Parathyroid adenoma (tissue), 2 donors: Measurements from ENCODE around the gene SPOCK3.
A peak's percentile ranks its signal among the peaks of the same experiment; 100 is the strongest.

Experiments used
- H2AFZ ChIP-seq: fragments of 300-600 bp; sonication (generic); one replicate; pipeline ENCODE4 v1.7.0; 2017; ENCODE audit warnings: antibody characterized with exemption, mild to moderate bottlenecking
- H3K27ac ChIP-seq: fragments of 300-600 bp; sonication (generic); one replicate; pipeline ENCODE4 v1.7.0; 2017
- H3K27me3 ChIP-seq: fragments of 300-600 bp; sonication (generic); one replicate; pipeline ENCODE4 v1.7.0; 2017; ENCODE audit warnings: low read length; ENCODE audit not compliant: control insufficient read depth, insufficient read depth
- H3K36me3 ChIP-seq: fragments of 300-600 bp; sonication (generic); one replicate; pipeline ENCODE4 v1.7.0; 2017; ENCODE audit warnings: low read length; ENCODE audit not compliant: control insufficient read depth, insufficient read depth
- H3K4me1 ChIP-seq: fragments of 300-600 bp; sonication (generic); one replicate; pipeline ENCODE4 v1.7.0; 2017; ENCODE audit warnings: control low read depth
- H3K4me2 ChIP-seq: fragments of 300-600 bp; sonication (generic); one replicate; pipeline ENCODE4 v1.7.0; 2017; ENCODE audit warnings: low read length
- H3K4me3 ChIP-seq: fragments of 300-600 bp; sonication (generic); one replicate; pipeline ENCODE4 v1.7.0; 2017; ENCODE audit warnings: low read depth, low read length
- H3K79me2 ChIP-seq: fragments of 300-600 bp; sonication (generic); one replicate; pipeline ENCODE4 v1.7.0; 2017; ENCODE audit warnings: control low read depth
- H3K9ac ChIP-seq: fragments of 300-600 bp; sonication (generic); one replicate; pipeline ENCODE4 v1.7.0; 2017; ENCODE audit warnings: mild to moderate bottlenecking
- H3K9me3 ChIP-seq: fragments of 300-600 bp; sonication (generic); one replicate; pipeline ENCODE4 v1.7.0; 2017; ENCODE audit warnings: low read length; ENCODE audit not compliant: control insufficient read depth
- CTCF ChIP-seq: fragments of 300-600 bp; sonication (generic); IDR thresholded peaks from one replicate; pipeline ENCODE4 v1.7.0; 2017; ENCODE audit warnings: antibody characterized with exemption, mild to moderate bottlenecking
- donor health status: primary hyperparathyroidism.

Gene SPOCK3

GRCh38 chr4:167232805-167233684 is 1.2 kb downstream of the SPOCK3 start:
- no peaks in the 10 kb centered on the region for H3K9me3 ChIP-seq
- no peaks in the 10 kb centered on the region for H3K27me3 ChIP-seq
- no peak overlapping the region for H3K4me3 ChIP-seq
- no peaks in the 10 kb centered on the region for H3K36me3 ChIP-seq
- H3K9ac ChIP-seq, result no peak overlapping the region
- peak overlapping the region; percentile 78 for H3K4me2 ChIP-seq
- H2AFZ ChIP-seq, result peak overlapping the region; percentile 68
- H3K4me1 ChIP-seq, result peaks cover 2% of the 10 kb centered on the region
- peak overlapping the region; percentile 76 for H3K27ac ChIP-seq
- no peaks in the 10 kb centered on the region for H3K79me2 ChIP-seq
- no peak for TF ChIP-seq CTCF

- no peaks in the 10 kb centered on the region for H3K9me3 ChIP-seq
- H2AFZ ChIP-seq, result peak overlapping the region; percentile 9
- H3K9ac ChIP-seq, result no peak overlapping the region
- no peak overlapping the region for H3K27ac ChIP-seq
- H3K4me3 ChIP-seq, result no peak overlapping the region
- no peaks in the 10 kb centered on the region for H3K27me3 ChIP-seq
- no peaks in the 10 kb centered on the region for H3K79me2 ChIP-seq
- peaks cover 2% of the 10 kb centered on the region for H3K4me1 ChIP-seq
- H3K36me3 ChIP-seq, result no peaks in the 10 kb centered on the region
- TF ChIP-seq CTCF, result no peak
- H3K4me2 ChIP-seq, result no peak overlapping the region
Measured at GRCh38 chr4:167230744-167231143, 3.5 kb downstream of the SPOCK3 start.

- Histone ChIP-seq H3K36me3 (no peaks in the 10 kb centered on the region), H3K4me1 (peaks cover 4% of the 10 kb centered on the region), H3K4me2 (no peak overlapping the region), H2AFZ (no peak overlapping the region), H3K9ac (no peak overlapping the region), H3K9me3 (no peaks in the 10 kb centered on the region), H3K79me2 (no peaks in the 10 kb centered on the region), H3K4me3 (no peak overlapping the region), H3K27ac (no peak overlapping the region), H3K27me3 (no peaks in the 10 kb centered on the region)
- no peak for TF ChIP-seq CTCF
Measured at GRCh38 chr4:167222099-167222498, 12.2 kb downstream of the SPOCK3 start.

- TF ChIP-seq CTCF, result no peak
- Histone ChIP-seq H3K36me3 (no peaks in the 10 kb centered on the region), H3K4me2 (no peak overlapping the region), H3K9me3 (no peaks in the 10 kb centered on the region), H3K4me3 (no peak overlapping the region), H3K4me1 (peaks cover 4% of the 10 kb centered on the region), H3K27ac (no peak overlapping the region), H3K9ac (no peak overlapping the region), H3K27me3 (no peaks in the 10 kb centered on the region), H3K79me2 (no peaks in the 10 kb centered on the region), H2AFZ (no peak overlapping the region)
Measured at GRCh38 chr4:167221084-167221483, 13.2 kb downstream of the SPOCK3 start.
